ENCODE measurements around the gene CRIP1. TPM values are rescaled to one million over a fixed set of nuclear protein-coding genes. Genes with fewer than 3 reads are reported as not detected.

The CRIP1 gene
- polyA plus RNA-seq, 1 donor, result 28.4 TPM

DNA sequence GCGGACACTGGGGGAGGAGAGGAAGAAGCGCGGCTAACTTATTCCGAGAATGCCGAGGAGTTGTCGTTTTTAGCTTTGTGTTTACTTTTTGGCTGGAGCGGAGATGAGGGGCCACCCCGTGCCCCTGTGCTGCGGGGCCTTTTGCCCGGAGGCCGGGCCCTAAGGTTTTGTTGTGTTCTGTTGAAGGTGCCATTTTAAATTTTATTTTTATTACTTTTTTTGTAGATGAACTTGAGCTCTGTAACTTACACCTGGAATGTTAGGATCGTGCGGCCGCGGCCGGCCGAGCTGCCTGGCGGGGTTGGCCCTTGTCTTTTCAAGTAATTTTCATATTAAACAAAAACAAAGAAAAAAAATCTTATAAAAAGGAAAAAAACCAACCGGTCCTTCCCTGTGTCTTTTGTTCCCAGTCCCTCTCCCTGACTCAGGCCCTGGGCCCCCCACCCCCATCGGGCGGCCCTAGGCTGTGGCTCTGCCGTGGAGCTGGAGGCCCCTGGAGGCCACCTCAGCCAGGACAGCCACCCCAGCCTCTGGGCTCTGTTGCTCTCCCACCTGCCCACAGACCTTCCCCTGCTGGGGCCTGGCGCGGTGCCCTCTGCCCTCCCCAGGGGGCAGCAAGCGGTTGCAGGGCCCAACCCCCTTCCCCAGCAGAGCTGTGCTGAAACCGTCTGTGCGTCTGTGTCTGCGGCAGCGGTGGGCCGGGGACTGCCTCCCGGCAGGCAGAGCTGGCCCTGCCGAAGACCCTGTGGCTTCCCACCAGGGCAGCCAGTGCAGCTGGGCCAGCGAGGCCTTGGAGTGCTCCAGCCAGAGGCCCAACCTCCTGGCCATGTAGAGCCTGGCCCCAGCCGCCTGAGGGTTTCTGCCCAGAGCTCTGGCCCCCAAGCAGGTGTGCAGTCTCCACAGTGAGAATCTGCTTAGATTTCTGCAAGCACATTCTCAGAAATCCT lies 16.1 kb upstream of the CRIP1 start:
- DNase-seq (ENCODE audit: low read depth), result no peak

DNA sequence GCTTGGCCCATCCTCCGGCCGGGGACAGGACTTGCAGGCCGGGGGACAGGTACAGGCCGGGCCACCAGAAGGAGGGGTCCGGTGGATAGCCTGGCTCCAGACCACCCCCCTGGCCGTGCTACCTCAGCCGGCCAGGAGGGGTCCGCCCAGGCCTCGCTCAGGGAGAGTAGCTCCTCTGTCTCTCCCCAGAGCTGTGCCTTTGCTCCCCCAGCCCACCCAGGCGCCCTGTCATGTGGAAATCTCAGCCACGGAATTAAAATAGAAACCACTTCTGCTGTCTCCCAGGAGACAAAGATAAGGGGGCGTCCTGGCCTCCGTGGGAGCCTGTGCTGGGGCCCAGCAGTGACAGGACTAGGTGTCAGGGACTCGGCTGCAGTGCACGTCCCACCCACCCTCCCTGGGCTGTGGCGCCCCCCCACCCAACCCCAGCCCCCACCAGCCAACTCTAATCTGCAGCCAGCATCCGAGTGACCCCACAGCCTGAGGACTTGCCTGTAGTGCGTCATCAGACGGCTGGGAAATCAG lies 15.3 kb upstream of the CRIP1 start:
- DNase-seq (ENCODE audit: low read depth), result no peak

DNA sequence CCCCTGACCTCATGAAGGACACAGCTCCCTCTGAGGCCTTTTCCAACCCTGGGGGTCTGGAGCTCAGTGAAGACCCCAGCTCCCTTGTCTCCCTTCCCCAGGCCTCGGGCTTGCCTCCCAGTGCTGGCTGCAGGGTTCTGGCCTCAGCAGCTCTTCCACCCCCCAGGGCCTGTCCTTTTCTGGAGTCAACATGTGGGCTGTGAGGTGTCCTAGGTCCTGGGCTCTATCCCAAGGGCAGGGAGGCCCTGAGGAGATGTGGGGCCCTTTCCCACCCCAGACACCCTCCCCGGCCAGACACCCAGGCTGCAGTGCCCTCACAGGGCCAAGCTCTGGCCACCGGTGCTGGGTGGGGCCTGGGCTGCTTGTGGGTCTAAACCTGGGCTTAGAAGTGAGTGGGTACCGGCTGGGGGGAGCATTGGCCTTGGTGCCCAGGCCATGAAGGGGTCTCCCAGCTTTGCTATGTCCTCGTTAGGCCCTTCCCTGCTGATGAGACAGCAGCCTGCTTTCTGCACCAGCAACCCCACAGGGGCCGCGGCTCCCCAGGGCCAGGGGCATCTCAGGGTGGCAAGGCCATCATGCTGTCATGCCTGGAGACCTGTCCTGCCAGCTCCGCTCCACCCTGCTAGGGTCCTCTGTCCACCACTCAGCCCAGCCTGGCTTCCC lies 14.7 kb upstream of the CRIP1 start:
- DNase-seq (ENCODE audit: low read depth), result no peak

DNA sequence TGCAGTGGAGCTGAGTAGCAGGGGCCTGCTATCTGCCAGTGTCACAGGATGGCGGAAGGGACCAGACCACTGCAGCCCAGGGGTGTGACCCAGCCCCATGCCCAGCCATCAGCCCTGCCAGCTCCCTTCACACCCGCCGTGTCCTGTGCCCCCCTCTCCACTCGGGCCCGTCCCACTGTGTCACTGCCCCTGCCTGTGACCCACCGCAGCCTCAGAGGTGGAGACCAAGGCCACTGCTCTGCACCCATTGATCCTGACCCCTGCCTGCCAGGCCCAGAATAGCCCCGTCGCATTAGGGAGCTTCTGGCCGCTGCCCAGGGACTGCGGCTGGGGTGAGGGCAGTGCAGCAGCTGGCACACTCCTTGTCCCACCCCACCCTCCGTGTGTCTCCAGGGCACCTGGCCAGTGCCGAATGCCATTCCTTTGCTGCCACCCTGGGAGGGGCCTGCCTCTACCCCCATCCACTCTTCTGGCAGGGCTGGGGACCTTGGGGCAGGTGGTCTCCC lies 14.1 kb upstream of the CRIP1 start:
- no peak for DNase-seq (ENCODE audit: low read depth)

GRCh38 chr14:105473033-105473676 lies 13.5 kb upstream of the CRIP1 start:
- no peak for DNase-seq (ENCODE audit: low read depth)

- DNase-seq (ENCODE audit: low read depth), result no peak
Measured at GRCh38 chr14:105473677-105474482, 12.8 kb upstream of the CRIP1 start.

GRCh38 chr14:105474483-105475268 lies 12.0 kb upstream of the CRIP1 start, which contains the start of gene CRIP2:
CRIP2 (plus strand) TSS chr14:105474821; CDS start chr14:105474863, 42 bp downstream.
- DNase-seq (ENCODE audit: low read depth), result no peak

DNA sequence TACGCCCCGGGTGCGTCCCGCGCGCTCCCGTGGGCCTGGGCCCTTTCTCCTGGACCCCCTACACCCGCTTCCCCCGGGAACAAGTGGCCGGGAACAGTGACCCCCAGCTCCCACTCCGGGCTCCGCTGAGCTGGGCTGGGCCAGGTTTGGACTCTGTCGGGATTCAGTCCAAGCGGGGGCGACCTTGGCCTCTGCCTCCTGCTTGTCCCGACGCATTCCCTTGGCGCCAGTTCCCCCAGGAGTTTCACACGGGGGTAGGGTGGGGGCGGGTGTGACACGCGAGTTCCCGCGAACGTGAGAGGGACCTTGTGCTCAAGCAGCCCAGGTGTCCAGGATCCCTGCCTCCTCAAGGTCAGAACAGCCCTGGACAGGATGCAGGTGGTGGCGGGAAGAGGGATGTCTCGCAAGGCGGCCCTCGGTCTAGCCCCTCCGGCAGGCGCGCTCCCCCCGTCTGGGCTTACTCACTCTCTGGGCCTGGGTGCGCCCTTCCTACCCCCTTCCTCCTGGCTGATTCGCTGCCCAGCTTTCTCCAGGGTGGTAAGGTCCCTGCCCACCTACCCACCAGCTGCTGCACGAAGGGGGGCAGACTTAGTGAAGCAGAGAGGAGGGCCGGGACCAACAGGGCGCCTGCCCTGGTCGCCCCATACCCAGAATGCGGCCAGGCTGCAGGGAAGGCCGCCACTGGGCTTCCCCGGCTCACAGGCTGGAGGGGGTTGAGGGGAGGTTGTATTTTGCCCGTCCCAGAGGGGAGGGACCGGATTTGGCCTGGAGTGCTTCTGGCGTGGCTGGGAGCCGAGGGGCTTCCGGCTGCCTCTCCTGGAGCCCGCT lies 11.2 kb upstream of the CRIP1 start:
- DNase-seq (ENCODE audit: low read depth), result no peak

GRCh38 chr14:105476097-105476830 lies 10.4 kb upstream of the CRIP1 start:
- no peak for DNase-seq (ENCODE audit: low read depth)

GRCh38 chr14:105476831-105477659 lies 9.6 kb upstream of the CRIP1 start:
- no peak for DNase-seq (ENCODE audit: low read depth)

DNA sequence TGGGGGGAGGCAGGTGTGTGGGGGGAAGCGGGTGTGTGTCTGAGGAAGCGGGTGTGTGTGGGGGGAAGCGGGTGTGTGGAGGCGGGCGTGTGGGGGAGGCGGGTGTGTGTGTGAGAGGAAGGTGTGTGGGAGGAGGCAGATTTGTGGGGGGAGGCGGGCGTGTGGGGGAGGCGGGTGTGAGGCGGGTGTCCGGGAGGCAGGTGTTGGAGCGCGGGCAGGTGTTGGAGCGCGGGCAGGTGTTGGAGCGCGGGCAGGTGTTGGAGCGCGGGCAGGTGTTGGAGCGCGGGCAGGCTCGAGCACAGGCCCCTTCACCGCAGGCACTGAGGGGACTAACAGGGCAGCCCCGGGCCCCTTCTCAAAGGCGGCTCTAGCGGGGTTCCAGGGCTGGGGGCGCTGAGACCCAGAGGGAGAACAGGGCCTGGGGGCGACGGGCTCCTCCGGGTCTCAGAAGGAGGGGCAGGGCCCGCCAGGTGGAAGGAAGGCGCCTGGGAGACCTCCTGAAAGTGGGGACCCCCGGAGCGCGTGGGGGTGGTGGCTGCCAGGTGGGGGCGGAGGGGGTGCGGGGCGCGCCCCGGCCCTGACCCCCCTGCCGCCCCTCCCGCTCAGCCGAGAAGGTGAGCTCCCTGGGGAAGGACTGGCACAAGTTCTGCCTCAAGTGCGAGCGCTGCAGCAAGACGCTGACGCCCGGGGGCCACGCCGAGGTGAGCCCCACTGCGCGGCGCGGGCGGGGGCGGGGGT lies 8.9 kb upstream of the CRIP1 start:
- DNase-seq (ENCODE audit: low read depth), result no peak

- no peak for DNase-seq (ENCODE audit: low read depth)
Measured at GRCh38 chr14:105478398-105479251, 8.1 kb upstream of the CRIP1 start.

GRCh38 chr14:105479431-105480158 lies 7.1 kb upstream of the CRIP1 start:
- DNase-seq (ENCODE audit: low read depth), result no peak

DNA sequence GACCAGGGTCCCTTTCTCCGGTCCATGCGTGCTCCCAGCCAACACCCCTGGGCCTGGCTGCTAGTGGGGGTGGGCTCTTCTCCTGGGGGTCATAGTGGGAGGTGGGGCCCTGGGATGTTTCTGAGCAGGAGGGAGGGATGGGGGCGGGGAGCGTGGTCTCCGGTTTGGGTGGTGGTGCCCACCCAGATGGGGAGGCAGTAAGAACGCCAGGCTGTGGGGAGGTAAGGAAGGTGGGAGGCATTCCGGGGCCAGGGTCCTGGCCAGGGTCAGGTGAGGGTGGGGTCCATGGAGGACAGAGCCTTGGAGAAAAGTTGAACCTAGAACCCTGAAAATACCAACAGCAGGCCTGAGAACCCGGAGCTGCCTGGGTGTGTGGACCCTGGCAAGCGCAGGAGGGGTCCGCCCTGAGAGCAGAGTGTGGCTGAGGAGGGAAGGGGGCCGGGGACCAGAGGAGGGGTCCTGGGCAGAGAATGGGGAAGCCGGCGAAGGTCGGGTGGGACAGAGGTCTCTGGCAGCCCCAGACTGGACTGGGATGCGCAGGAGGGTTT lies 6.4 kb upstream of the CRIP1 start:
- DNase-seq (ENCODE audit: low read depth), result no peak
